KOPT-K1 (cell line): ENCODE measurements around the gene TENM4.

Experiments used
- H3K27ac ChIP-seq: fragments of 200-600 bp; sonication (generic); 2 replicates; pipeline ENCODE4 v1.5.1; 2016; ENCODE audit warnings: antibody characterized with exemption, mild to moderate bottlenecking, low read depth, low read length; ENCODE audit not compliant: poor library complexity, severe bottlenecking
- H3K36me3 ChIP-seq: fragments of 200-600 bp; sonication (generic); 2 replicates; pipeline ENCODE4 v1.5.1; 2017; ENCODE audit warnings: antibody characterized with exemption, mild to moderate bottlenecking, low read length, moderate library complexity; ENCODE audit not compliant: insufficient read depth
- H3K9me3 ChIP-seq: fragments of 200-600 bp; sonication (generic); 2 replicates; pipeline ENCODE4 v1.5.1; 2017; ENCODE audit warnings: antibody characterized with exemption, low read length, mild to moderate bottlenecking; ENCODE audit not compliant: insufficient read depth, poor library complexity, severe bottlenecking

TENM4 gene

GRCh38 chr11:79266396-79266795 lies 174.4 kb downstream of the TENM4 start:
- Histone ChIP-seq H3K36me3 (no peaks in the 10 kb centered on the region), H3K9me3 (no peaks in the 10 kb centered on the region), H3K27ac (no peak overlapping the region)

GRCh38 chr11:79265756-79266322 lies 175.0 kb downstream of the TENM4 start:
- Histone ChIP-seq H3K36me3 (no peaks in the 10 kb centered on the region), H3K27ac (no peak overlapping the region), H3K9me3 (no peaks in the 10 kb centered on the region)

GRCh38 chr11:79264284-79264683 lies 176.5 kb downstream of the TENM4 start:
- Histone ChIP-seq H3K27ac (no peak overlapping the region), H3K36me3 (no peaks in the 10 kb centered on the region)

GRCh38 chr11:79263001-79263400 lies 177.8 kb downstream of the TENM4 start:
- H3K27ac ChIP-seq: no peak overlapping the region
- no peaks in the 10 kb centered on the region for H3K9me3 ChIP-seq
- no peaks in the 10 kb centered on the region for H3K36me3 ChIP-seq

More at GRCh38 chr11:79264284-79264683, 176.5 kb downstream of the TENM4 start:
- no peaks in the 10 kb centered on the region for H3K9me3 ChIP-seq

GRCh38 chr11:79262221-79262620 lies 178.6 kb downstream of the TENM4 start:
- Histone ChIP-seq H3K9me3 (no peaks in the 10 kb centered on the region), H3K27ac (no peak overlapping the region), H3K36me3 (no peaks in the 10 kb centered on the region)

GRCh38 chr11:79261684-79262083 lies 179.1 kb downstream of the TENM4 start:
- H3K36me3 ChIP-seq: no peaks in the 10 kb centered on the region
- H3K9me3 ChIP-seq: no peaks in the 10 kb centered on the region
- H3K27ac ChIP-seq: no peak overlapping the region

GRCh38 chr11:79259800-79260199 lies 181.0 kb downstream of the TENM4 start:
- Histone ChIP-seq H3K36me3 (no peaks in the 10 kb centered on the region), H3K9me3 (no peaks in the 10 kb centered on the region), H3K27ac (no peak overlapping the region)

GRCh38 chr11:79258576-79258975 lies 182.3 kb downstream of the TENM4 start:
- no peak overlapping the region for H3K27ac ChIP-seq
- H3K9me3 ChIP-seq: no peaks in the 10 kb centered on the region
- no peaks in the 10 kb centered on the region for H3K36me3 ChIP-seq

- Histone ChIP-seq H3K27ac (no peak overlapping the region), H3K36me3 (no peaks in the 10 kb centered on the region), H3K9me3 (no peaks in the 10 kb centered on the region)
Observed at GRCh38 chr11:79255965-79256364, 184.9 kb downstream of the TENM4 start.

- Histone ChIP-seq H3K9me3 (no peaks in the 10 kb centered on the region), H3K27ac (no peak overlapping the region), H3K36me3 (no peaks in the 10 kb centered on the region)
Observed at GRCh38 chr11:79253280-79253679, 187.6 kb downstream of the TENM4 start.

- Histone ChIP-seq H3K36me3 (no peaks in the 10 kb centered on the region), H3K27ac (no peak overlapping the region), H3K9me3 (no peaks in the 10 kb centered on the region)
Observed at GRCh38 chr11:79249295-79249993, 191.4 kb downstream of the TENM4 start.

- no peaks in the 10 kb centered on the region for H3K9me3 ChIP-seq
- no peak overlapping the region for H3K27ac ChIP-seq
- H3K36me3 ChIP-seq: no peaks in the 10 kb centered on the region
Observed at GRCh38 chr11:79244798-79245197, 196.0 kb downstream of the TENM4 start.

- H3K27ac ChIP-seq: no peak overlapping the region
- no peaks in the 10 kb centered on the region for H3K9me3 ChIP-seq
- no peaks in the 10 kb centered on the region for H3K36me3 ChIP-seq
Observed at GRCh38 chr11:79244241-79244772, 196.5 kb downstream of the TENM4 start.

GRCh38 chr11:79243422-79244210 lies 197.2 kb downstream of the TENM4 start:
- H3K27ac ChIP-seq: no peak overlapping the region

GRCh38 chr11:79242616-79243015 lies 198.2 kb downstream of the TENM4 start:
- Histone ChIP-seq H3K36me3 (no peaks in the 10 kb centered on the region), H3K27ac (no peak overlapping the region)

More at GRCh38 chr11:79243422-79244210, 197.2 kb downstream of the TENM4 start:
- no peaks in the 10 kb centered on the region for H3K36me3 ChIP-seq
- no peaks in the 10 kb centered on the region for H3K9me3 ChIP-seq

More at GRCh38 chr11:79242616-79243015, 198.2 kb downstream of the TENM4 start:
- no peaks in the 10 kb centered on the region for H3K9me3 ChIP-seq
